ENCODE data around the gene NGFR.

DNA sequence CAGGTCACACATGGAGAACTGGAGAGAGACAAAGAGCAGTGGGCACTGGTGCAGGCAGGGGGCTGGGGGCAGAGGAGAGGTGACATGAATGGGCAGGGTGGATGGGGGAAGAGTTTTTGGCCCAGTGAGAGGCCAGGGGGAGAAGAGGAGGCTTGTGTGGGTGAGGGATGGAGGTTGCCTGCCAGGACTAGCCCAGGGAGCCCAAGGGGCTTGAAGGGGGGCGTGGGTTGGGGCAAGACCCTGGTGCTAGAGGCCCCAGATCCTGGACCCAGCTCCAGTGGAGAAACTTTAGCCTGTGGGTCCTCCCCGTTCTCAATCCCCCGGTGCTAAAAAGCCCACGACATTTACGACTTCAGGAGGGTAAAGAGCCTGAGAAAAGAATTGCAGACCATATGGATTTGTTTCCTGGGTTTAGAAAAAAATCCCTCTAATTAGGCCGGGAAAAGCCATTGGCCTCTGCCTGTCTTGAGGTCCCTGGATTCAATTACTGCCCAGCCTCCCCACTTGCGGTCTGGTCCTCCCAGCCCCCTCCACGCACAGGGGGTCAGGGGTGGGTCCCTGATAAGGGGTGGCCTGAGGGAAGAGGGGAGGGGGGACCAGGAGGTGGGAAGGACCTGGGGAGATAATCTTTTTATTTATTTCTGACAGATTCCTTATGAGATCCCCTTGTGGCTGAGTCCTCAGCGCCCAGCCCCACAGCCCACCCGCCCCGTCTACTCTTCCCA is 33.0 kb downstream of the NGFR start:
- TF ChIP-seq CTCF (IDR thresholded peaks at IDR 0.05) (no peak), POLR2A (IDR thresholded peaks at IDR 0.05) (no peak), EP300 (IDR thresholded peaks at IDR 0.05) (no peak), POLR2AphosphoS5 (IDR thresholded peaks at IDR 0.05) (no peak)
